ENCODE measurements around the gene TMEM44.
A peak's percentile ranks its signal among the peaks of the same experiment; 100 is the strongest.
"Not testable (repeated sequence)": the region's sequence is repeated elsewhere in the genome, so short reads cannot be mapped to it uniquely, and the experiment has no call there.

TMEM44 gene

DNA sequence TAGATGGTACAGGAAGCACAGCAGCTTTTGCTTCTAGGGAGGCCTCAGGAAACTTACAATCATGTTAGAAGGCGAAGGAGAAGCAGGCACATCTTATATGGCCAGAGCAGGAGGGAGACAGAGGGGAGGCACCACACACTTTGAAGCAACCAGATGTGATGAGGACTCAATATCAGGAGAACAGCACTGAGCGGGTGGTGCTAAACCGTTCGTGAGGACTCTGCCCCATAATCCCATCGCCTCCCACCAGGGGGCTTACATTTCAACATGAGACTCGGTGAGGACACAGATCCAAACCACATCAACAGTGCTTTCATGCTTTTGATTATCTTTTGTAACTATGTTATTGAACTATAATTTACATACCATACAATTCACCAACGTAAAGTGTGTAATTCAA lies 7.6 kb upstream of the TMEM44 start:
- peak; percentile 55 for DNase-seq

DNA sequence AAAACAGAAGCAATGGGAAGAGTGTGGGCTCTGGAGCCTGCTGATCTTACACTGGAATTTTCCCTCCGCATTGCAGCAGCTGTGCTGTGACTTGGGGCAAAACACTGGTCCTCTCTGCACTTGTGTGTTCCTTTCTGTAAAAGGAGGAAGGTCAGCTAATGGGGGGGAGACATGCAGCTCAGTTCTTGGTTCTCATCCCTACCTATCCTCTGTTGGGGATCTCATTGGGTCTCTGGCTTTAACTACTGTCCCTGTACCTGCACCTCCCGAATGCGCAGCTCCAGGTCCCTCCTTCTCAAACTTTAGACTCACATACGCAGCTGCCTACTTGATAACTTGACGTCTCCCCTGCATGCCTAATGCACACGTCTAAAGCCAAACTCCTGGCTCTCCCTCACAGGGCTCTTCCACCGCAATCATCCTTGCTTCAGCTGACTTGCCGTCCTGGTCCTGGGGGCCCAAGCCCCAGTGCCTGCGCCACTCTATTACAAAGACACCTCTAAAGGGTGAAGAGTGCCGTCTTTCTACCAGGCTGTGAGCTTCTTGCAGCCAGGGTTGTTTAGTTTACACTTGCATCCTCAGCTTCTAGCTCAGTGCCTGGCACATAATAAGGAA lies 5.9 kb upstream of the TMEM44 start:
- DNase-seq: no peak

- no peak for DNase-seq
Observed at GRCh38 chr3:194637541-194638400, 4.6 kb upstream of the TMEM44 start.

GRCh38 chr3:194637066-194637465 lies 3.8 kb upstream of the TMEM44 start:
- no peak for DNase-seq

DNA sequence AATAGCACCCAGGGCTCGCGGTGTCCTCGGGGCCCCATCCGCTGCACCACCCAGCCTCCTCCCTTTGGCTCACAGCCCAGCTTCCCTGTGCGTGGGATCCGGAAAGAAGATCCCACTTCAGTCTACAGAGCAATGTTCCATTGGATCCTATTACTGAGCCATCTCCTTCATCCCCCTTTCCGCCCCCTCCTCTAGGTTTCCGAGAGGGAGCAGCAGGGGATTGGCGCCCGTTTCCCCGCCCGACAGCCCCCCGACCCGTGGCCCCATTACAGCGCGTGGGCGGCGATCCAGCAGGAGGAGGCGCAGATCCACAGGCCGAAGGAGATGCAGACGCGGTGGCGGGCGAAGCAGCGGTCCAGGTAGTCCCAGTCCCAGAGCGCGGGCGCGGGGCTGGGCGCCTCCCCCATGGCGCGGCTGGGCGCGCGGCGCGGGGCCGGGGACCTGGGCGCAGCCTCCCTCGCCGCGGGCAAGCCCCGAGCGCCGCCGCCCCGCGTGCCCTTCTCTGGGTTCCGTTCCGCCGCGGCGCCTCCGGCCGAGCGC lies 340 bp downstream of the TMEM44 start:
- DNase-seq: no peak

DNA sequence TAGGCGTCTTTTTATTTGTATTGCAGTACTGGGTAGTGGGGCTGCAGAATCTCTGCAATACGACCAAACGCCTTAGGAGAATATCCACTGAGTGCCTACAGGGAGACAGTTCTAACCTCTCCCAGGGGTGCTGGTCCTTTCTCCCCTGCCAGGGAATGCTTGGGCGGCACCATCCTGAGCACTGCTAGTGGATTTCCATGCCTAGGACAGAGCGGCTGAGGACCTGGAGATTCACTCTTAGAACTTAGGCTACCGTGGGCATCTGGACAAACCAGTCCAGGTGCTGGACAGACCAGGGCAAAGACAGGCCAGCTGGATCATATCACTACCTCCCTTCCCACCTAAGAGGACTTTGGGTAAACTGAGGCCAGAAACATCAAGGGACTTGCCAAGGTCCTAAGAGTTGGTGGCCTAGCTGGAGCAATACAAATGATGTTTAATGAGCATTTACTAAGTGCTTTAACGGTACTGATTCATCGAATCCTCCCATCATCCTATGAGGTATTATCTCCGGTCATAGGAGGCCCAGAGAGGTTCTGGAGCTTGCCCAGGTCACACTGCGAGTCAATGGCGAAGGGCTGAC lies 902 bp downstream of the TMEM44 start:
- DNase-seq: no peak

- no peak for DNase-seq
Observed at GRCh38 chr3:194631696-194632095, 1.5 kb downstream of the TMEM44 start.

DNA sequence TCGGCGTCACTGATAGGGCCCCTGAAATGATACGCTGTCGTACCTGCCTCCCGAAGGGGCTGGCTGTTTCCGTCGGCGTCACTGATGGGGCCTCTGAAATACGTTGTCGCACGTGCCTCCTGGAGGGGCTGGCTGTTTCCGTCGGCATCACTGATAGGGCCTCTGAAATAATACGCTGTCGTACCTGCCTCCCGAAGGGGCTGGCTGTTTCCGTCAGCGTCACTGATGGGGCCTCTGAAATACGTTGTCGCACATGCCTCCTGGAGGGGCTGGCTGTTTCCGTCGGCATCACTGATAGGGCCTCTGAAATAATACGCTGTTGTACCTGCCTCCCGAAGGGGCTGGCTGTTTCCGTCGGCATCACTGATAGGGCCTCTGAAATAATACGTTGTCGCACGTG lies 2.5 kb downstream of the TMEM44 start:
- DNase-seq: not testable (repeated sequence)

DNA sequence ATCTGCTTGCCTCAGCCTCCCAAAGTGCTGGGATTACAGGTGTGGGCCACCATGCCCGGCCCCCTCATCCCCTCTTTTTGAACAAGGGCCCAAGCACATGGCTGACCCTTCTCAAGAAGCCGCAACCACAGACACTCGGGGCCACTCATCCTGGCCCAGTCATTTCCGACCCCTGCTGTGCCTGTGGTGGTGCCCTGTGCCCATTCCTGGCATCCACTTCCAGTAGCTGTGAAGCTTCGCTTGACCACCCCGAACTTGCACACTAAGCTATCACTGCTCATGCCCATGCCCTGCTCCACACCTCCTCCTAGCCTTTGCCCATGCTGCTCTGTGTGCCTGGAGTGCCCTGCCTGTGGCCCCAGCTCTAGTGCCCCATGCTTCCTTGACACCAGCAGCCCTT lies 8.3 kb downstream of the TMEM44 start:
- DNase-seq: no peak

- no peak for DNase-seq
Observed at GRCh38 chr3:194623449-194624290, 9.5 kb downstream of the TMEM44 start.

DNA sequence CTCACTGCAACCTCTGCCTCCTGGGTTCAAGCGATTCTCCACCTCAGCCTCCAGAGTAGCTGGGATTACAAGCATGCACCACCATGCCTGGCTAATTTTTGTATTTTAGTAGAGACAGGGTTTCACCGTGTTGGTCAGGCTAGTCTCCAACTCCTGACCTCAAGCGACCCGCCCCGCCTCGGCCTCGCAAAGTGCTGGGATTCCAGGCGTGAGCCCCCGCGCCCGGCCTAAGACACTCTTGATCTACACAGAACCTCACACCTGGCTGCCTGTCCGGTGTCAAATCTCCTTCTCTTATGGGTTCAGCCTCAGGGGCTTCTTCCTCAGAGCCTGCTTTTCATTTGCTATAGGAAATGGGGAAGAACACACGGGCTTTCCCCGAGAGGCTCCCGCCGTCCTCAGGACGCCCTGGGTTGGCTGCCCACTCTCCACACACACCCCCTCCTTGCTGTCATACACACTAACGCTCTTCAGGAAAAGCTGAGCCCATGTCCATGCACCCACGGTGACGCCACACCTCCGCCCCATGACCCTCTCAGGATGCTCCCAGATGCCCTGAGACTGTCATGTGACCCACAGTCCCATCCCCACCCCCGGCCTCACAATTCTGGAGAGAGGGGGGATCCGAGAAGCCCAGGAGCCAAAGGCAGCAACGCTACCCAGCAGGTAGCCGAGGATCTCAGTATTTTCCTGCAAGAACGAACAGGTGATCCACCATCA lies 10.4 kb downstream of the TMEM44 start:
- DNase-seq: no peak

DNA sequence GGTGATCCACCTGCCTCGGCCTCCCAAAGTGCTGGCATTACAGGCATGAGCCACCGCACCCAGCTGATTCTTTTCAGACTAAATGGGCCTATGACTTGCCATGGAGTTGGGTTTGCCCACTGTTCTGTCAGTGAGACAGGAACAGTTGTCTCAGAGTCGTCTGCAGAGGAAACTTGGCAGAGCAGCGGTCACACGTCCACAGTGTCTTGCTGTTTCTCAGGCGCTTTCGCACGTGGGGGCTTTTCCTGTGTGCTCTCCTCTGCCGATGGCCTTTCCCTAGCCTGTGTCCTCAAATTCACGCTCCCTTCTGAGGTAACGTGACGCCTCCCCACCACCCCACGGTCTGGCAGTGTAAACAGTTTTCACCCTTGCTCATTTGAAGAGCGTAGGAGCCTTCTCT lies 11.3 kb downstream of the TMEM44 start:
- no peak for DNase-seq

DNA sequence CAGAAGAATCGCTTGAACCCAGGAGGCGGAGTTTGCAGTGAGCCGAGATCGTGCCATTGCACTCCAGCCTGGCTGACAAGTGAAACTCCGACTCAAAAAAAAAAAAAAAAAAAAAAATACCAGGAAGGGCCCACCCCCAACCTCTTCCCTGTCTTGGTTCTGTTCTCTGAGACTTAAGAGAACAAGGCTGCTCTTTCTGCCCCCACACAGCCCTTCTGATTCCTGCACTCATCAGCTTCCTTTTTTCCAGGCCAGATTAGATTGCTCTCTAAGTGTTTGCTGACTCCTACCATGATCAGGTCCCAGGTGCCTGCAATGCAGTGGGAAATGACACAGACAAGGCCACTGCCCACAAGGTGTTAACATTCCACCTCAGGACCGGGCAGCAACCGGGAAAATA lies 13.0 kb downstream of the TMEM44 start:
- no peak for DNase-seq

- DNase-seq: no peak
Observed at GRCh38 chr3:194619741-194620140, 13.5 kb downstream of the TMEM44 start.

GRCh38 chr3:194618858-194619608 lies 14.2 kb downstream of the TMEM44 start:
- no peak for DNase-seq

GRCh38 chr3:194617827-194618226 lies 15.4 kb downstream of the TMEM44 start:
- DNase-seq: no peak

DNA sequence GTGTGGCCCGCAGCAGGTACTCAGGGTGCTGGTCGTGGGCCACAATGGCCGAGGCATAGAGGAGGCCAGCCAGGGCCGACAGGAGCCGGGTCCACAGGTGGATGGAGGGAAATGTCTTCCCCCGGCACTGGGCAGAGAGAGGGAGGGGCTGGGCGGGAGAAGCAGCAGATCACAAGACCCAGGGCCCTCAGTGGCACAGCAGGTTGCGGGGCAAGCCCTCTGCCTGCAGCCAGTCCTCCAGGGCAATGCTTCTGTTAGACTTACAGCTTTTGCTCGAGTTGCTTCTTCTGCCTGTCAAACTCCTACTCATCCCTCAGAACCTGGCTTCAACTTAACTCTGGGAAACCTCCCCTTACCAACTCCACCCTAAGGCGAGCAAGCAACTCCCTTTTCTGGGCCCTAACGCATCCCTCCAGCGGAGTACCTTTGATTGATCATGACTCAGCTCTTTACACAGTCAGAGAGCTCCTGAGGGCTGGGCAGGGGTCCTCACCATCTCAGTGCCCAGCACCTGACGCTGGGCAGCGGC lies 16.0 kb downstream of the TMEM44 start:
- DNase-seq: no peak

DNA sequence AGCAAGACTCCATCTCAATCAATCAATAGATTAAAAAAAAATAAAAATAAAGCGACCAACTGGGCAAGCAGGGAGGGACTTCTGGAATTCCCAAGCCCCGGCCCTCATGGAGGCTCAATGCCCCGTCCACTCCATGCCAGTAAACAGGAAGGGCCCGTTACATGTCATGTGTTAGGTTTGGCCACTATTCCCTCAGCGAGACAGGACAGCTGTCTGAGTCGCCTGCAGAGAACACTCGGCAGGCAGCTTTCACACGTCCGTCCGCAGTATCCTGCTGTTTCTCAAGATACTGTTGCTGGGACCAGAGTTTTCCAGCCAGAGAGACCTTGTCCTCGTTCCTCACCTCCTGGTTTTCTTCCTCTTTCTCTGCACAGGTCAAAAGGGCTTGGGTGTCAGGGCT lies 18.0 kb downstream of the TMEM44 start:
- DNase-seq: no peak

- no peak for DNase-seq
Observed at GRCh38 chr3:194612221-194612620, 21.0 kb downstream of the TMEM44 start.

DNA sequence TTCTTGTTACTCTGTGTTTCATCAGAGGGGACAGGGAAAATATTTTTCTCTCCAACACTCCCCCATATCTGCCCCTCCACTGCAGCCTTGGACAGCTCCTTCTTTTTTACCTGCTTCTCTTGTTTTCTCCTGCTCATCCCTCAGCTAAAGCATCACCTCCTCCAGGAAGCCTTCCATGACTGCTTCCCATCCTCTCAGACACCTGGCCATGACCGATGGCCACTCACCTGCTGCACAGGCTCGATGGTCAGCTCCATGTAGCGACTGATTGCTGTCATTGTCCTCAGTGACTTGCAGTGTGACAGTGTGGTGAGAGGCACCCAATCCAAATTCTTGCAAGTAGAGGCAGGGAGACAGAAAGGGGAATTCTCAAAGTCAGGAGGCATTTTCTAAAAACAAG lies 22.5 kb downstream of the TMEM44 start:
- no peak for DNase-seq

- no peak for DNase-seq
Observed at GRCh38 chr3:194609601-194610000, 23.6 kb downstream of the TMEM44 start.

Data from activated CD8-positive, alpha-beta memory T cell treated with anti-CD3 and anti-CD28 coated beads, Interleukin-2, amount 50 U/mL, for 4 hours (primary cell).